ENCODE data around the gene CIDEB.
A peak's percentile ranks its signal among the peaks of the same experiment; 100 is the strongest.
"Not testable (repeated sequence)": the region's sequence is repeated elsewhere in the genome, so short reads cannot be mapped to it uniquely, and the experiment has no call there.

CIDEB gene

DNA sequence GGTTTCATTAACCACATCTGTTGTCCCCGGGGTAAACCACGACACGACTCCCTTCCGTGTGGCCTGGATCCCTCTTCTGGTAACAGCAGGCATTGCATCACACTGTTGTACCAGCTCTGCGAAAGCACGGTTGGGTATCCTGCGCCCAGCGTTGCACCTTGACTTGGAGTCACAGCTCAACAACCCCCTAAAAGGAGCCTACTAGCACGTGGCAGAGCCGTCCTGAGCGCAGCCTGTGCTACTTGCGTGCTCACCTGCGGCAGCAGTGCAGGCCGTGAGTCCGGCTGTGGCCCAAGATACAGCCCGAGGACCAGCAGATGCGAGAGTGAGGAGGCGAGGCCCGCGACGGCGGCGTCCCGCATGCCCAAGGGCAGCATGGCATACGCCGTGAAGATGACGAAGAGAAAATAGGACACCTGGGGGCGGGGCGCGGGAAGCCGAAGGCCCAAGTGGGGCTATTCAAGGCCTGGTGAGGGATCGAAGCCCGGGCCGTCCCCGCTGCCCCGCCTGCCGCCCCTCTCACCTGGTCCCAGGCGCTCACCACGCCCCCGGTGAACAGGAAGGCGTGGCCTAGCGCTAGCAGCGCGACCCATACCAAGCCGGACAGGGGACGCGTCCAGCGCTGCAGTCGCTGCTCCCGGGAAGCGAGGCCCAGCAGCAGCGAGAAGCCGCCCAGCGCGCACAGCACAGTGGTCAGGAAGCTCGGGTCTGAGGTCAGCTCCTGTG lies 24.7 kb upstream of the CIDEB start:
- DNase-seq, result peak; percentile 67 to 77

DNA sequence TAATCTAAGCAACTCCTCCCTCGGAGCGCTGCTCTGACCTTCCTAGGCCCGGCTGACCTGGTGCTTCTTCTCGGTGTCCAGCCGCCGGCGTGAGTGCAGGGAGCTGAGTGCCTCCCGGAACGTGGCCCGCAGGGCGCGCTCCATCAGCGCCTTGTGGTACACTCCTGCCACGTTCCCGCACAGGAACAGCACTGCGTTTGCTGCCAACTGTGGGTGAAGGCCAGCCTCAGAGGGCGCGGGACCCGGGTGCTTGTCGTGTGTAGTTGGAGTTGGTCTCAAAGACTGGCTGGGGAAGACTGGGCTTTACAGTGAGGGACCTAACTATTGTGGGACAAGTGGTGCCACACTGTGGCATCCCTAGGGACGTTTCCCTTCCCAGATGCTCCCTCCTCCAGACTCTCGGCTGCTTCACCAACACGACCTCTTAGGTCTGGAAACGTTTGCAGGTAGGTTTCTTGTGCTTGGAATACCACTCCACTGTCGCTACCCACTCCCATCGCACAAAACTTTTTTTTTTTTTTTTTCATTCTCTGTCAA lies 24.0 kb upstream of the CIDEB start:
- DNase-seq, result peak in 1 of 2 experiments; percentile 16

DNA sequence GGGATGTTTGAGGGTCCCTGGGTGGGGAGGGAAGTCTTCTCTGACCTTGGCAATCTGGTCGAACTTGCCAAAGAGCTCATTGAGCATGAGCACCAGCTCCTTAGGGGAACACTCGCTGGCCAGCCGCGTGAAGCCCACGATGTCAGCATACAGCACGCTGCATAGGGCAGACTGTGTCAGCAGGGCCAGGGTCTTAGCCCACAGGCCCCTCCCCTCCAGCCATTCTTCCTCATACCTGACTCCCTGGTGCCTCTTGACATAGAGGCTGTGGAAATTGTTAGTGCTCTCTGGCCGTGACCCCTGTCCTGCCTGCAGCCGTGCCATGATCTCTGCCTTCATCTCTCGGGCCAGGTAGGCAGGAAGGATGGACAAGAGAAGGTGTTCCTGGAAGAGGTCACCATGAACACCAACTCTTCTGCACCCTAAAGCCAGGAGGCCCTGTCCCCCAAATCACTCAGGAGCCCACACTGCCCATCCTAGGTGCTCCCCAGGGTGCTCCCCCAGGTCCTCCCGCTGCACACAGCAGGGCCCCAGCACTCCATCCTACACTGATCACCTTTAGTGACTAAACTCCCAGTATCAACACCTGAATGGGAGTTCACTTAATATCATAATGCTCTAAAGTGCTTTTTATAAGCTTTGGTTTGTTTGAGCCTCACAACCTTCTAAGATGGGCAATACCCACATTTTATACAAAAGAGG lies 23.3 kb upstream of the CIDEB start:
- DNase-seq, result no peak

DNA sequence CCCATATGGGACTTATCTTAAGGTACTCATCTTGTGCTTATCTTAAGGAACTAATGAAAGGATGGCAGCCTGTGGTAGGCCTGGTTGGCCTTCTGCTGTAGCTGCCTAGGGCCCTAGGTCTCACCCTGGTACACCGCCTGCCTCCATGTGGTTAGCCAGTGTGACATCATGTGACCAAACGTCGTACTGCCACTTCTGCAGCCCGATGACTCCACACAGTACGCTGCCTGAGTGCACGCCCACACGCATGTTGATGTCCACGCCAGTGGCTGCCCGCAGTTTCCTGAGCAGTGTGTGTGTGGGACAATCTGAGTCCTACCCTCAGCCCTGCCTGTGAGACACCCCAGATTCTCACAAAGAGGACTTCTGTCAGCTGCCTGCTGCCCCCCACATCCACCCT lies 22.0 kb upstream of the CIDEB start:
- peak; percentile 88 to 94 for DNase-seq

DNA sequence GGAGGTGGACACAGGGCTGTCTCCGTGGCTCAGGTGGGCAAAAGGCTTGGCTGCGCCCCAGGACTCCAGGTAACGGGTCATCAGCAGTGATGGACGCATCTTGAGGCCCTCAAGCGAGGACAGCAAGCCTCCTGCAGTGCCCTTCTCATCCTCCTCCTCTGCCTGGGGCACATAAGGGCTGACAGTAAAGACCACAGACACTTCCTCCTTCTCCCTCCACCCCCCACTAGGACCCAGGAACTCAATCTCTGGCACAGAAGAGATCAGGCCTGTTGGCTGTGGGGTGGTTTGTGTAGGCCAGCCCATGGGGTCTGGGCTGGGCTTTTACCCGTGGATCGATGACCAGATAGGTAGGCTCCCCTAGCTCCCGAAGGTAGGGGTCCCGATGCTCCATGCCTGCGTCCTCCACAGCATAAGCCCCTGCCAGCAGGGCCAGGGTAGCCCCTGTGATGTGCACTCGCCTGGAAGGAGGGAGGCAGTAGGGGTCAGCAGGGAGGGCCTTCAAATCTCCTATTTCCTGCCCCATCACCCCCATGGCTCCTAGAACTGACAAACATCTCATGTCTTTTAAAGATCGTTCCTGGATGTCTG lies 21.4 kb upstream of the CIDEB start:
- DNase-seq, result peak; percentile 11 to 22

DNA sequence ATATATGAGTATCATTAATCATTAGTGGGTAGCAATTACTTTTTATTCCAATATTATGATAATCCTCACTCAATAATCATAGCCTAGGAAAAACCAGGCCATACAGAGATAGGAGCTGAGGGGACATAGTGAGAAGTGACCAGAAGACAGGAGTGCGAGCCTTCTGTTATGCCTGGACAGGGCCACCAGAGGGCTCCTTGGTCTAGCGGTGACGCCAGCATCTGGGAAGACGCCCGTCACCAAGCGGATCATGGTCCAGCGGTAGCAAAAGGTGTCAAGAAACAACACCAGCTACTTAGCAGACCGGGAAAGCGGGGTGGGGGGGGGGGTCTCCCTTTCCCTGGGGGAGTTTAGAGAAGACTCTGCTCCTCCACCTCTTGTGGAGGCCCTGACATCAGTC lies 20.1 kb upstream of the CIDEB start:
- DNase-seq, result not testable (repeated sequence)

DNA sequence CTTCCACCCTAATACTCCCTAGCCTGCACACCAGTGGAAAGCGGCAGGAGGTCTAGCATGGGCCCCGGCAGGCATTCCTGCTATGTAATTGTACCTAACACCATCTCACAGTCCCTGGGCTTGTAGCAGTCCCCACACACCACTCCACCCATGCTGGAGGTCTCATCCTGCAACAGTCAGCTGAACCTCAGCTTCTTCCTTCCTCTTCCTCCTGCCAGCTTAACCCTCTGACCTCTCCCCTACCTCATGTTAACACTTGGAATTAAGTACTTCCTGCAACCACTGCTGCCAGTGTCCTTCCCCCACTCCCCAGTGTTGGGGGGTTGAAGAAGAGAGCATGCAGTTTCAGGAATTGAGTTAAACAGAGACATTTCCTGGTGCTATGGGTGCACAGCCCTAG lies 19.5 kb upstream of the CIDEB start:
- DNase-seq, result peak; percentile 70 to 78

DNA sequence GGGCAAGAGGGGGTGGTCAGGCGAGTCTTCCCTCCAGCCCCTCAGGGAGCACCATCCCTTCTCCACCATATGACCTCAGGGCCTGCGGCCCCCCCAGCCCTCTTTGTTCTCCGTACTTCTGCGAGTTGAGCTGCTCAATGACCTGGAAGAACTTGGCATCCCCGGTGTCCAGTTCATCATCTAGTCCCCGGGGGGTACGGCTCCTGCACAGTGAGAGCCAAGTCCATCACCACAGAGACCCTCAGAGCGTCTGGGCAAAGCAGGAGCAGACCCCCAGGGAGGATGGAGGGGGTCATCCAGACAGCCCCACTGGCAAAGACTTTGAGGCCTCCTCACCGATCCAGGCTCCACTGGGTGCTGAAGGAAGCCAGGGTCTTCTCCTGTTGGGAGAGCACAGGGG lies 18.2 kb upstream of the CIDEB start:
- DNase-seq, result no peak

DNA sequence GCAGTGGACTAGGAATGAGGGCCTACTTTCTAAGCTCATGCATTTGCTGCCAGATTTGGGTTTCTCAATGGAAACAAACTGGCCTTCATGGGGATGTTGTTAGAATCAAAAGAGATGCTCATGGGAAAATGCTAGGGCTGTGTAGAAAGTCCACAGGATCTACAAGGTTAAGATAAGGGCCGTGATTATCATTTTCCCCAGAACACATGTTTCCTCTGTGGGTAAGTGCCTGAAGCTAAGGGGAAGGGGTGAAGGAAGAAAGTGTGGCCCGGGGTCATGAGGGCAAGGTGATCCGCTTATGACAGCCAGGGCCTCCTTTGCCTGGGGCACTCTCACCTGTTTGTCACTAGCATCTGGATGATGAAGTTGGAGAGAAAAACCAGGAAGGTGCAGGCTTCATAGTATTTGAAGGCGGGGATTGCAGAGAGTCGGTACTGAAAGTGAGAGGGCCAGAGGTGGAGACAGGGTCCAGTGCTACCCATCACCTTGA lies 17.3 kb upstream of the CIDEB start:
- DNase-seq, result no peak

DNA sequence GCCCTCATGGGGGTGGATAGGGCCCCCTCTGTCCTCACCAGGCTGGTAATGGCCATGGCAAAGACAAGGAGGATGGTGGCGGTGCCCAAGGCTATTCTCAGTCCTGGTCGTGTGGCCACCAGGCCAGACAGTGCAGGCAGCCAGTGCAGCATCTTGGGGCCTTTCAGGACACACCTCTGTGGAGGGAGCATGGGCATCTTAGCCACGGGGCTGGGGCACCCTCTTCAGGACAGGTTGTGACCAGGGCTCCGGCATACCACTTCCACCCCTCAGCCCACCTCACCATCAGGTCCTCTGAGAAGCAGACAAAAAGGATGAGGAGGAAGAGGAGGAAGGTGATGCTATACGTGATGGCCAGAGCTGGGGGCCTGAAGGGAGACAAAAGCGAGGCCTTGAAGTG lies 16.2 kb upstream of the CIDEB start:
- DNase-seq, result no peak

DNA sequence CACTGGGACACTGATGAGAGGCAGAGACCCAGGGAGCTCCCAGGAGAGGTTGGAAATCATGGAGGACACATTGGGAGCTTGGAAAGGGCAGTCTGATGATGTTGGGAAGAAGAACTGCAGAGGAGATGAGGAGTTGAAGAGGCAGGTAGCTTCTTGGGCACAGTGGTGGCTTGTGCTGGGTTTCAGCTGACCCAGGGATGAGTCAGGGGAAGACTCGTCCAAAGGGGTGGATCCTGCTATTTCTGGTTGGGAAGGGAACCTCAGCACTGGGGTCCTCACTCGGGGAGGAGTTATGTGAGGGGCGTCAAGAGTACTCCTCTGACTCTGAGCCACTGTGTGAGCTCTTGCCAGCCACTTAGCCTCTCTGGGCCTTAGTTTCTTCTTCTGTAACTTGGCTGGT lies 15.6 kb upstream of the CIDEB start:
- no peak for DNase-seq

DNA sequence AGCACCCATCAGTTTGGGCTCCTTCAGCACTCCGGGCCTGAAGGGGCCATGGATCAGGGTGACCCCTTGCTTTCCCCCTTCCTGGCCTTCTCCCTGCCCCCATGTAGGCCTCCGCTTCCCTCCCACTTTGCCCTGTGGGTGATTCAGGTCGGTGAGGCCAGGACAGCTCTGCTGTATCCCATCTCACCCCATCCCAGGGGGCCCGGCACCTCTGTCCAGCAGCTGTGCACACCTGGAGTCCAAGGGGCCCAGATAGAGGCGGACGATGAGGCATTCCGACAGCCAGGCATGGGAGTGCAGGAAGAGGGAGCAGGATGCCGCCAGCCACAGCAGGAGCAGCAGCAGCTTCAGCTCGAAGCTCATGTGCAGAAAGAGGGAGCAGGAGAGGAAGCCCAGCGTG lies 14.9 kb upstream of the CIDEB start:
- no peak for DNase-seq

DNA sequence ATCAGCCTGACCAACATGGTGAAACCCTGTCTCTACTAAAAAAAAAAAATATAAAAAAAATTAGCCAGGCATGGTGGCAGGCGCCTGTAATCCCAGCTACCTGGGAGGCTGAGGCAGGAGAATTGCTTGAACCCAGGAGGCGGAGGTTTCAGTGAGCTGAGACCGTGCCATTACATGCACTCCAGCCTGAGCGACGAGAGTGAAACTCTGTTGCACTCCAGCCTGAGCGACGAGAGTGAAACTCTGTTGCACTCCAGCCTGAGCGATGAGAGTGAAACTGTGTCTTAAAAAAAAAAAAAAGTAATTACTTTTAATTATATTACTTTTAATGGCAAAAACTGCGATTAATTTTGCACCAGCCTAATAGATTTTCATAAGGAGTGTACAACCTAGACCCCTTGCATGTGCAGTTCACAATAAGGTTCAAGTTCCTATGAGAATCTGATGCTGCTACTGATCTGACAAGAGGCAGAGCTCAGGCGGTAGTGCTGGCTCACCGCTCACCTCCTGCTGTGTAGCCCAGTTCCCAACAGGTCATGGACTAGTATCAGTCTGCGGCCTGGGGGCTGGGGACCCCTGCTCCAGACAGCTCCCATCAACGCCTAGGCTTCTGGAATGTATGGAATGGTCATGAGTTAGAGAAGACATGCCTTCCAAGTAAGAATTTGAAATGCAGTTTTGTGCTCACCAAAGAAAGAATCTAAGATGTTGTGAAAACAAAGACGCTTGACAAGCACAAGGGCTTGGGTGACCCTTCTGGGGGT lies 13.6 kb upstream of the CIDEB start:
- no peak for DNase-seq

DNA sequence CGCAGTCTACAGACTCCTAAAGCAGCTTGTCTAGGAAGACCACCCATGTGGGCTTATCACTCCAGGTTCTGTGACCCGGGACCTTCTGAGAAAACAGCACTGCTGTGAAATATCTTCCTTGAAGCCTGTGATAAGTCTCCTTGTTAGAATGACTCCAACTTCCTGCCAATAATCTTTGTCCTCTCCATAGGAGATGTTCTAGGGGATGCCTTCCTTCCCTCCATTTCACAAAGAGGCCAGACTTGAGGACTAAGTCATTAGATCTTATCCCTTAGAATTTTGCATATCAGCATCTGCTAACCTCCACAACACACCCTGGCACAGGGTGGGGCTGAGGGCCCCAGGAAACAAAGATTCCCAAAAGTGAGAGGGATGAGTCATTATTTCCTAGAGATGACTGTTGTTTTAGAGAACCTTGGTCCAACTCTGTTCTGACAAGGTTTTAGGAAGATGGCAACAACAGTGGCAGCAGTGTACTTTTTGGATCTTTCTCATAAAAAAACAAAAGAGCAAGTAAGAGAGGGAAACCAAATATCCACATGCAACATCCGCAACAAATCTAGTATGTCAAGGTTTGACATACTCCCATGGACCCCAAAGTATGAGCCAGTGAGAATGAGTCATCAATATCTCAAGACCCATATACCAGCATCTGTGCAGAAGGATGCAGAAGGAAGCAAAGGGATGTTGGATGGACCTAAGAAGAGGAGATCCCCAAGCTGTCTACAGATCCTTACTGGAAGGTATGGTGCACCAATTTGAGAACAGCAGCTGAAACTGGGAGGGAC lies 9.6 kb upstream of the CIDEB start:
- no peak for DNase-seq

DNA sequence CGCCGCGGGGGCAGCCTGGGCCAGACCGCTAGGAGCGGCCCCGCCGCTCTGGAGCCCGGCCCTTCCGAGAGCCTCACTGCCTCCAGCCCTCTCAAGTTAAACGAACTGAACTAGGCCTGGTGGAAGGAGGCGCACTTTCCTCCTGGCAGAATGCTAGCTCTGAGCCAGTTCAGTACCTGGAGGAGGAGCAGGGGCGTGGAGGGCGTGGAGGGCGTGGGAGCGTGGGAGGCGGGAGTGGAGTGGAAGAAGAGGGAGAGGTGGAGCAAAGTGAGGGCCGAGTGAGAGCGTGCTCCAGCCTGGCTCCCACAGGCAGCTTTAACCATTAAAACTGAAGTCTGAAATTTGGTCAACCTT lies 8.8 kb upstream of the CIDEB start:
- no peak for DNase-seq

DNA sequence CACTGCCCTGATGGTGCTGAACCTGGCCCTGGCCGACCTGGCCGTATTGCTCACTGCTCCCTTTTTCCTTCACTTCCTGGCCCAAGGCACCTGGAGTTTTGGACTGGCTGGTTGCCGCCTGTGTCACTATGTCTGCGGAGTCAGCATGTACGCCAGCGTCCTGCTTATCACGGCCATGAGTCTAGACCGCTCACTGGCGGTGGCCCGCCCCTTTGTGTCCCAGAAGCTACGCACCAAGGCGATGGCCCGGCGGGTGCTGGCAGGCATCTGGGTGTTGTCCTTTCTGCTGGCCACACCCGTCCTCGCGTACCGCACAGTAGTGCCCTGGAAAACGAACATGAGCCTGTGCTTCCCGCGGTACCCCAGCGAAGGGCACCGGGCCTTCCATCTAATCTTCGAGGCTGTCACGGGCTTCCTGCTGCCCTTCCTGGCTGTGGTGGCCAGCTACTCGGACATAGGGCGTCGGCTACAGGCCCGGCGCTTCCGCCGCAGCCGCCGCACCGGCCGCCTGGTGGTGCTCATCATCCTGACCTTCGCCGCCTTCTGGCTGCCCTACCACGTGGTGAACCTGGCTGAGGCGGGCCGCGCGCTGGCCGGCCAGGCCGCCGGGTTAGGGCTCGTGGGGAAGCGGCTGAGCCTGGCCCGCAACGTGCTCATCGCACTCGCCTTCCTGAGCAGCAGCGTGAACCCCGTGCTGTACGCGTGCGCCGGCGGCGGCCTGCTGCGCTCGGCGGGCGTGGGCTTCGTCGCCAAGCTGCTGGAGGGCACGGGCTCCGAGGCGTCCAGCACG lies 8.2 kb upstream of the CIDEB start:
- DNase-seq, result no peak

DNA sequence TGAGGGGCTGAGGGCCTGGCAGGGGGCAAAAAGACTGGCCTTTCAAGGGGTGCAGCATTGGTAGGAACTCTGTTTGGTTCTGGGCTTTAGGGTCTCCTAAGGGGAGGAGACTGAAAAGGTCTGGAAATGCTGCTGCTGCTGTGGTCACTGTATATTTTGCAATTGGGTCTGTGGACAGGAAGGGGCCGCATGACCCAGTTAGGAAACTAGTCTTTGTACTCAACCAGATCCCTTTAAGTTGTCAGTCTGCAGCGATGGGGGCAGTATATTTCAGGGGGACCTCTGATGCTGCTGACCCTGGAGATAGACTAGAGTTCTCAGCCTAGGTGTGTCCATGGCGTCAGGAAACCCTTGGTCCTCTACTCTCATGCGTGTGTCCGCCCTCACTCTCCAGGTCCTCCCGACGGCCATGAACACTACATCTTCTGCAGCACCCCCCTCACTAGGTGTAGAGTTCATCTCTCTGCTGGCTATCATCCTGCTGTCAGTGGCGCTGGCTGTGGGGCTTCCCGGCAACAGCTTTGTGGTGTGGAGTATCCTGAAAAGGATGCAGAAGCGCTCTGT lies 7.5 kb upstream of the CIDEB start:
- DNase-seq, result peak in 1 of 2 experiments; percentile 18

DNA sequence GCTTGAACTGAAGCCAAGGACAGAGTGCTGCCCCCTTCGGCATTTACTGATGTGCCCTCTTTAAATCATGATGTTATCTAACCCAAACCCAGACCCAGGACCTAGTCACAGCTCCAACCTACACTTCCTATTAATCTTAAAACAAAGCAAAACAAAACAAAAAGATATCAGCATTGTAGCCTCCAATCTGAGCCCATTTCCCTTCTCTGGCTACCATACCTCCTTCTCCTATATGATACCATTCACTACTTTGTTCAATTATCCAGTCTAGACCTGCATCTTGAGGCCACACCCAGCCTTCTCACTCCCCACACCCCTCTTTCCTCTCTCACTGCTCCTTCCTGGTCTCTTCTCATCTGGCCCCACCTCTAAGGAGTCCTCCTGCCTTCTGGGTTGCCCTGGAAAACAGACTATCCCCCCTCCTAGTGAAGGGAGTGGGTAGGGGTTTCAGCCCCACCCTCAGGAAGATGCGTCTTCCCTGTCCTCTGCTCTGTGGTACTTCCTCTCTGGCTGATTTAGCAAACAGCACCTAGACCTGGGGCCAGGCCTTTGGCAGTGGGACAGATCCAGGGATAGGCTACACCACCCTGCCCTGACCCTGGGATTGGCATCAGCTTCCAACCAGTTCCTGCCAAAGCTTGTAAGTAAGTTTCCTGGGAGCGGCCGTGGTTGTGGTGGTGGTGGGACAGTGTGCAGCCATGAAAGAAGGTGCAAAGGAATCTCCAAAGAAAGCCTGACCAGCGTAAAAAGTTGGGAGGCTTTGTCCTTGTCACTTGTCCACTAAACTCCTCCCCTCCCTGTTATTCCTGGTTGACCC lies 6.8 kb upstream of the CIDEB start:
- DNase-seq, result peak in 1 of 2 experiments; percentile 6

DNA sequence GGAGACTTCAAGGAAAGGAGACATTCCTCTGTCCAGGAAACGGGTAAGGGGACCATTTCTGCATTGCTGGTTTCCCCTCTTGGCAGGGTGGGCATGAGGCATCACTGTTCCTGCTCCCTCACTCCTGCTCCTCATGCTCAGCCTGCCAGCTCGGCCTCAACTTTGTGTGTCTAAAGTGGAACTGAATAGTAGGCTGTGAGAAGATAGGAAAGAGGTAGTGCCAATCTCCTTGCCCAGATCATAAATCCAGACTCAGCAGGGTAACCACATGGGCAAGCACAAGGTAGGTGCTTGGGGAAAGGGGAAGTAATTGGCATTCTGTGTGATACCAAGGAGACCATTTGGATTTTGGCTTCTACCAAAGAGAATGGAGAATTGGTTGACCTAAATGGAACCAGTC lies 6.1 kb upstream of the CIDEB start:
- peak; percentile 37 to 54 for DNase-seq
